DMS79 (cell line): ENCODE results near the gene JMJD6.

ENCODE experiments used
- DNase-seq: peaks from one replicate; lab custom pipeline; 2025; lab: John Stamatoyannopoulos, UW

Gene JMJD6

DNA sequence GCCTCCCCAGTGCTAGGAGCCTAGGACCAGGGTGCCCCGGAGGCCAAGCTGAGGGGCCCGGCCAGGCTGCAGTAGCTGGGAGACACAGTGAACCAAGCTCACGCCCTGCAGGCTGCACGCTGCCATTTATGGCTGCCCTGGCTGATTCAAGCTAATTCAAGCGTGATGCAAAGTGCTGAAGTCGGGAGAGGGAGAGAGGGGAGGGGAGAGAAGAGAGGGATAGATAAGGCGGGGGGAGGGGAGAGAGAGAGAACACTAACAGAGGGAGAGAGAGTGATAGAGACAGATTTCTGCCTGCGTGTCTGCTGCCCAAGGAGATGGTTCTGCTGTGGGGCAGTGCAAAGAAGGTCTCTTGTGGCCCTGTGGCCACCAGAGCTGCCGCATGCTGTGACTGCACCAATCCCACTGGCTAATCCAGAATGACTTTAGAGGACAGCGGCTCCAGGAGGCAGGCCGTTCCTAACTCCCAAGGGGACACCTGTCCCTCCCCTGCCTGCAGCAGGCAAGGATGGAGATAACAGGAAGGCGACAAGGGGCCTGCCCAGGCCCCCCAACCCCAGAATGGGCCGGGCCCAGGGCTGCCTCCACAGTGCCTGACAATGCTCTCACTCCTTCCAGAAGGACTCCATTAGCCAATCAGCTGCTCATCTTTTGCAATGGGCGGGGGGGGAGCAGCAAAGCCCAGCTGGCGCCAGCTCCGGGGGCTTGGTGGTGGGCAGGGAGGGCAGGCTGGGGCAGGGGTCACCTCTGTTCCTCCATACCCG lies 28.5 kb downstream of the JMJD6 start:
- DNase-seq = peak; percentile 58

- DNase-seq = no peak
These were observed 29.4 kb downstream of the JMJD6 start for GRCh38 chr17:76696763-76697701.

DNA sequence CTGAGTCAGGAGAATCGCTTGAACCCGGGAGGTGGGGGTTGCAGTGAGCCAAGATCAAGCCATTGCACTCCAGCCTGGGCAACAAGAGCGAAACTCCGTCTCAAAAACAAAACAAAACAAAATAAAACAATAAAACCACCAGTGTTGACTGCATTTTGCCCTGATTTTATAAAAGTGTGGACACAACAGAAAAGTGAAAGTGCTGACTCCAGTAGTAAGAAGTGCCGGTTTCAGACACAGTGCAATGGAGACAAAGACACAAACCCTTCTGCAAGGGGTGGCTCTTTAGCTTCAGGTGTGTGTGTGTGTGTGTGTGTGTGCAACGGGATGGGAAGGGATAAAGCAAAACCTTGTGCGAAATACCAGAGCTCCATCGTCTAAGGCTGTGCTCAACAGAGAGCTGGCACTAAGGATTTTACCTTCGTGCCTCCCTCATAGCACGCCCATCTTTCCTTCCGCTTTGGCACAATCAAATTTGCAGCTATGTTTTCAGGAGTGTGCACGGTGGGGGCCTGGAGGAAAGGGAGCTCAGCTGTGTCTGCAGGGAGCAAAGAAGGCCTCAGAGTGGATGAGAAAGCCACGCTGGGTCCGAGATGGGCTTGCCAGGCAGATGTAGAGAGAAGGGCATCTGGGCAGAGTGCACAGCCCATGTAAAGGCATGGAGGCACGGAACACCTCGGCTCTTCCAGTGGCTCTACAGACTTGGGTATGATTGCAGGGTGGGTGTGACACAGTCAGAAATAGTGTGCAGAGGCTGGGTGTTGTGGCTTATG lies 31.2 kb downstream of the JMJD6 start:
- no peak for DNase-seq

- no peak for DNase-seq
These were observed 34.8 kb downstream of the JMJD6 start for GRCh38 chr17:76691379-76692191.

DNA sequence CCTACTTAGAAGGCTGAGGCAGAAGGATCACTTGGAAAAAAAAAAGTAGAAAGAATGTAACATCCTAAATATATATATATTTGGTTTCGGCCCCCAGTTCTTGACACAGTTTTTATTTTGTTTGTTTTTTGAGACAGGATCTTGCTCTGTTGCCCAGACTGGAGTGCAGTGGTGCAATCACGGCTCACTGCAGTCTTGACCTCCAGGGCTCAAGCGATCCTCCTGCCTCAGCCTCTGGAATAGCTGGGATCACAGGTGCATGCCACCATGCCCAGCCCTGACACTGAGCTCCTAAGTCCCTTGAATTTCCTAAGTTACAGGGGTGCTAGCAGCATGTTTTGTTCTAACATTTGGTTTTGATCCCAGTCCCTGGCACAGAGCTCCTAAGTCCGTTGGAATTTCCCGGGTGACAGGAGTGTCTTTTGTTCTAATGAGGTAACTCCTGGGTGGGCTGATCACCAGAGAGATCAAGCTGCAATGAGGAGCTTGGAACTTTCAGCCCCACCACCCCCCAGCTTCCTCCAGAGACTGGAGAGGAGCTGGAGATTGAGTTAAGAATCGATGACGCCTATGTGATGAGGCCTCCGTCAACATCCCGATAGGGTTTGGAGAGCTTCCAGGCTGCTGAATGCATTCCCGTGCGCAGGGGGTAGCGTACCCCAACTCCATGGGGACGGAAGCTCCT lies 35.7 kb downstream of the JMJD6 start:
- no peak for DNase-seq

- no peak for DNase-seq
These were observed 36.5 kb downstream of the JMJD6 start for GRCh38 chr17:76689859-76690258.

- DNase-seq = no peak
These were observed 38.2 kb downstream of the JMJD6 start for GRCh38 chr17:76688165-76688622.

DNA sequence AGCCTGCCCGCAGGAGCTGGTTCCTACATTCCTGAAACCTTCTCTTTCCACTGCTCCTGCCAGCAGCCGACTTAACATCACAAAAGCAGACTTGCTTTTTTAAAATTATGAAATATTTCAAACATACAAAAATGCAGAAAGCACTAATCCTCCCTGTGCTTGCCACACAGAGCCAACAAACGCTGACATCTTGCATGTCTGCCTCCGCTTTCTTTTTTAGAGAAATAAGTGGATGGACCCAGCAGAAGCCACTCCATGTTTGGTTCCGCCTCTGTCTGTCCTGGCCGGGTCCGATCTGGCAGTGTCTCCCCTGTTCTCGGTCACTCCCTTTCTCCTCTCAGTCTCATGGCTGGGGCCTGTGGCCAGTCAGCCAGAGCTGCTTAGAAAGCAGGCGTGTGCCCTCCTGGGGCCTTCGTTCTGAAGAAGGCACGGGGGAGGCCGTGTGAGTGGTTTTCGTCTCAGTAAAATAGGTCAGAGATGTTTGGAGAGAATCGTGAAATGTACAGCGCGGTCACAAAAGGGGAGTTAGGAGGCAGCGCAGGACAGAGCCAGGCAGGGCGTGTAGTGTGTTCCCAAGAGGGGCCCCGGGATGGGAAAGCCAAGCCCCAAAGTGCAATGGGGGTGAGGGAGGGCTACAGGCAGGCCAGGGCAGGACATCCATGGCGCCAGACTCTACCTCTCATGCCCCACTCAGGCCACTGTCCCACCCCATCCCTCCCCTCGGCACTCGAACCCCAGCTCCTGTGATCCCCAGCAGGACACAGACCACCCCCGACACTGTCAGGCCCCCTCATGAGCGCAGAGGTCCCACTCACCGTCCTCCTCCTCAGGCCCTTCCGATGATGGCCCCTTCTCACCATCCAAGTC lies 38.9 kb downstream of the JMJD6 start:
- DNase-seq = no peak

- DNase-seq = no peak
These were observed 39.7 kb downstream of the JMJD6 start for GRCh38 chr17:76686538-76687297.

DNA sequence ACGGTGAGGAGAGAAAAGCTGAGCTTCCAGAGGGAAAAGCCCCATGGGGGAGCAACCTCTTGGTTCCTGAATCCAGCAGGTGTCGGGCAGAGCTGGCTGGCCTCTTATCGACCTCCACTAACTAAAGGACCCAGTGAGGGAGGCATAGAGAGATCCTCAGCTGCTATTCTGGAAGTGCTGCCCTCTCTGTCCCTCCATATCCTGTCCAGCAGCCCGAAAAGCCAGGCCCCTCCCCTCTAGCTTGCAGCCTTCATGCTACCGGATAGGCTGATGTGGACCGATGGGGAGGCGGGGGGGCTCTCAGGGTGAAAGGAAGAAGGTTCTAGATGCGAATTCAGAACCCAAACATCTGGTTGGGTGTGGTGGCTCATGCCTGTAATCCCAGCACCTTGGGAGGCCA lies 40.6 kb downstream of the JMJD6 start:
- no peak for DNase-seq

- no peak for DNase-seq
These were observed 41.0 kb downstream of the JMJD6 start for GRCh38 chr17:76685366-76685765.

DNA sequence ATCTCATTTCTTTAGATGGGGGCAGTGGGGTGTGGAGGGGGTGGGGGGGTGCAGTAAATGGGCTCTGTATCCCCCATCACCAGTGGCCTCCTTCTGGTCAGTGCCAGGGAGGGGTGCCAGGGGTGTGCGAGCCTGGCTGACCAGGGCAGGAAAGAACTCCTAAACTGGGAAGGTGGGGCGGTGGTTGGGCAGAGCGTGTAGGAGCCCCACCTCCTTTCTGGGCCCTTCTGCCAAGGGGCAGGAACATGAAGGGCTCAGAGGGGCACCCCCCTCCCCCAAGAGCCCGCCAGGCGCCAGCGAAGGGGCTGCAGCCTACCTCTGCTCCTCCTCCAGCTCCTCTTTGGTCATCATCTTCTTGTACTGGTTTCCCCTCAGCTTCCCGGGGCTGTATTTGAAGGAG lies 41.6 kb downstream of the JMJD6 start:
- DNase-seq = no peak

- DNase-seq = no peak
These were observed 42.3 kb downstream of the JMJD6 start for GRCh38 chr17:76683921-76684745.

DNA sequence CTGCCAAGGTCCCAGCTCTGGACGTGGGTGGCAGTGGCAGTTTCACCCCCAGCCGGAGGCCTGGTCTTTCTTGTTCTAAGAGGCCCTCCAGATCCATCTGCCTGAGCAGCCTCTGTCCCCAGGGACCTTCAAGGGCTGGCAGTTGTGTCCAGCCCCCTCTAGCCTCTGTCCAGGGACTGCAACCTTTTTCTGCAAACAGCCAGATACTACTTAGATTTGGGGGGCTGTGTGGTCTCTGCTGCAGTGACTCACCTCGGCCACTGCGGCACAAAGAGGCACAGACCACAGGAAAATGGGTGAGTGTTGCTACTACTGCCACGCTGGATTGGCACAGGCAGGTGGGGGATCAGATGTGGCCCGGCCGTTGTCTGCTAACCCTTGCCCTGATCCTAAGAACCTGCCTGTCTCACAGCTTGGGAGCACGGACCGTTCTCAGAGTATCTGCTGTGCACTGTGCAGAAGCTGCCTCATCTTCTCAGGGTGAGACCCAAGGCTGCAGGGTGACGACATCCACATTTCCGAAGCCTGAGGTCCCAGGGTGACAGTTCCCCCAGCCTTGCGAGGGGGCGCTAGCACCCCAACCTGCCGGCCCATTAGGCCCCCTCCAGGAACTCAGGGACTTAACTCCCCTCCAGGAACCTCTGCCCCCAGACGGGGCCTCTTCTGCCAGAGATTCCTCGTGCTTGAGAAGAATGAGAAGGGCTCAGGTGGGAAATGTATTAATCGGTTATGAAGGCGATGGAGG lies 43.2 kb downstream of the JMJD6 start:
- DNase-seq = no peak

DNA sequence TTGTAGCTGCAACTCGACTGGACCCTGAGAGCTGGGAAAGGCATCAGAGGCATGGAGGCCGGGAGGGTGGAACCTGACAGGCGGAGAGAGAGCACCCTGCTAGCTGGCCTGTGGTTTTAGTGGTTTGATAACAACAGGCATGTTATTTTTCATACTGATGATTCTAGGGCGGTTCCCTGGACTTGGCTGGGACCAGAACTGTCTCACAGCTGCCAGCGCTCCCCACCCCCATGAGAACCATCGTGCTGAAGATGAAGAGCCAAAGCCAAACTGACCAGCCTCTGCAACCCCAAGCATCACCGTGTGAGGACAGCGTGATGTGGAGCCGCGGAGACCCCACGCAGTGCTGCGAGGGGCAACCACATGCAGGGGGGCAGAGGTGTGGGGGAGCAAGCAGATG lies 44.1 kb downstream of the JMJD6 start:
- no peak for DNase-seq

- no peak for DNase-seq
These were observed 44.9 kb downstream of the JMJD6 start for GRCh38 chr17:76681222-76682137.
